ENCODE measurements around the gene BAG3. TPM values are rescaled to one million over a fixed set of nuclear protein-coding genes. Genes with fewer than 3 reads are reported as not detected.

Gene BAG3
- total RNA-seq, 1 donor: 13.2 TPM

DNA sequence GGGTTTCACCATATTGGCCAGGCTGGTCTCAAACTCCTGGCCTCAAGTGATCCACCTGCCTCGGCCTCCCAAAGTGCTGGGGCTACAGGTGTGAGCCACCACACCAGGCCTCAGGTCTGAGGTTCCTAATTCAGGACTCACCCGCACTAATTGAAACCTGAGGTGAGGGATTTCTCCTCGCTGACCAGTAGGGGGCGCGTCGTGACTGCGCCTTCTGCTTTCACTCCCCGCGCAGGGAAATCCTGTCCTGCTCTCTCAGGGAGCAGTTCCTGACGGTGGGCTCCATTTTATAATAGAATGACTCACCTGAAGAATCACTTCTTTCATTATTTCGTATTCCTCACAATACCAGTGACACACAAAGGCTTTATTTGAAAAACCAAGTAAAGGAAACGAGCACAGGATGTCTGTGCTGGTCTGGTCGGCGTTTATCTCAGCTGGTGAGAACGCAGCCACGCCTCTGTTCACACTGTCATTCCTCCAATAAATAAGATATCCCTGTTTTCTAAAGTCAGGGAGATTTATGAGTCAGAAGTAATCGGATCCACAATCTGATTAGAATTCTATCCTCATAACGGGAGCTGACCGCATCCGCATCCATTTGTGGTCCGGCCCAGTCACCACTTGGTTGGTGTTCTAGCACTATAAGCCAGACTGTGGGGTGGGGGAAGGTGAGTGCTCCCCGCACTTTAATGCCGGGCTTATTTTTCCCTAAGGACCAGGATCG is 35.4 kb downstream of the BAG3 start:
- Histone ChIP-seq H3K9me3 (ENCODE audit: low read depth, low read length) (no peaks in the 10 kb centered on the region), H3K4me1 (ENCODE audit: insufficient read depth, low read length) (peaks cover 28% of the 10 kb centered on the region), H3K27me3 (ENCODE audit: insufficient read depth, low read length) (no peaks in the 10 kb centered on the region), H3K4me3 (ENCODE audit: low read length) (no peak overlapping the region)

DNA sequence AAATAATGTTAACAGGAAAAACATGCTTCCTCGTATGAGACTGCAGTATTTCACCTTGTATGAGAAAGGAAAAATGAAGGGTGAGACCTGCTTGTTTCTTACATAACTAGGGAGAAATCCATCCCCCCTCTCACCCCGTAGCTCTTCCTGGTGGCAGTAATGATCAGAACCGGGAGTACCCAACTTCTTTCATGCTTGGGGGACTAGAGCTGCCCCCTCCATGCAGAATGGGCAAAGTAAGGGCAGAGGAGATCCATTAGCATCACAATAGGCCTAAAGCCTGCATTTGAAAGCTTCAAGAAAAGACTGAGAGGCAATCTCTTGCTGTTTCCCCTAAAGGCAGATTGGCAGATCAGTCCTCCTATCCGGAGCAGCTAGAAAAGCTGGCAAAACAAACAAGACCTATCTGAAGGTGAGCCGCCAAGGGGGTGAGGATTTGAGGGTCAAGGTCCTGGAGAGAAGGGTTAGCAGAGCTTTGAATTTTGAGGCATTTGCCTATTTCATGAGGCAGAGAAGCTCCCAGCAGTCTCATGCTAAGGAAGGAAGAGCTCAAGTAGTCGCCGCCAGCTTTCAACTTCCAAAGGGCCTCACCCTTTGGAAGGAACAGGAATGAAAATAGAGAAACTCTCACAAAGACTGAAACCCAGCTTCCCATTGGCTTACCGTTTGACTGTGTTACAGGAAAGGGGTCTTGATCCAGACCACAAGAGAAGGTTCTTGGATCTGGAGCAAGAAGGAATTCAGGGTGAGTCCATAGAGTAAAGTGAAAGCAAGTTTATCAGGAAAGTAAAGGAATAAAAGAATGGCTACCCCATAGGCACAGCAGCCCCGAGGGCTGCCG is 36.2 kb downstream of the BAG3 start:
- H3K4me3 ChIP-seq (ENCODE audit: low read length): no peak overlapping the region

GRCh38 chr10:119688033-119688508 is 36.9 kb downstream of the BAG3 start:
- Histone ChIP-seq H3K4me3 (ENCODE audit: low read length) (no peak overlapping the region), H3K4me1 (ENCODE audit: insufficient read depth, low read length) (peaks cover 22% of the 10 kb centered on the region)

More for the DNA sequence above, 36.2 kb downstream of the BAG3 start:
- Histone ChIP-seq H3K9me3 (ENCODE audit: low read depth, low read length) (no peaks in the 10 kb centered on the region), H3K27me3 (ENCODE audit: insufficient read depth, low read length) (no peaks in the 10 kb centered on the region), H3K4me1 (ENCODE audit: insufficient read depth, low read length) (peaks cover 21% of the 10 kb centered on the region)

GRCh38 chr10:119689016-119689580 is 37.9 kb downstream of the BAG3 start:
- Histone ChIP-seq H3K9me3 (ENCODE audit: low read depth, low read length) (no peaks in the 10 kb centered on the region), H3K27me3 (ENCODE audit: insufficient read depth, low read length) (no peaks in the 10 kb centered on the region), H3K4me1 (ENCODE audit: insufficient read depth, low read length) (peaks cover 29% of the 10 kb centered on the region), H3K4me3 (ENCODE audit: low read length) (no peak overlapping the region)

More at GRCh38 chr10:119688033-119688508, 36.9 kb downstream of the BAG3 start:
- Histone ChIP-seq H3K9me3 (ENCODE audit: low read depth, low read length) (no peaks in the 10 kb centered on the region), H3K27me3 (ENCODE audit: insufficient read depth, low read length) (no peaks in the 10 kb centered on the region)

DNA sequence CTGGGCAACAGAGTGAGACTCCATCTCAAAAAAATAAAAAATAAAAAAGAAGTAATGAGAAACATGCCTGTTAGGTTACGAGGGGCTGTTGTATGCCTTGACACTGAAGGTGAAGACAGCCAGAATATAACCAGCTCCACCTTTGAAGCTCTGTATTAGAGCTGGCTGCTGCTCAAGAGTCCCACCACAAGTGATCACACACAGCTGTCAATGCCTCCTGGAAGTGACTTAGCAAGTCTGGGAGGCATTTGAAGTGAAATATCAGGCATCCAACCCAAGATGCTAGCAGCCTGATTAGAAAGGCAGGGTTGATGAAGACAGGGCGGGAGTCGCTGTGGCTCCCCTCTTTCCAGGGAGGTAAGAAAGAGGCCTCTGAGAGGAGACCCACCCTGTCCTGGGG is 40.5 kb downstream of the BAG3 start:
- Histone ChIP-seq H3K4me3 (ENCODE audit: low read length) (no peak overlapping the region), H3K4me1 (ENCODE audit: insufficient read depth, low read length) (peaks cover 25% of the 10 kb centered on the region), H3K27me3 (ENCODE audit: insufficient read depth, low read length) (no peaks in the 10 kb centered on the region), H3K9me3 (ENCODE audit: low read depth, low read length) (no peaks in the 10 kb centered on the region)

- H3K9me3 ChIP-seq (ENCODE audit: low read depth, low read length): no peaks in the 10 kb centered on the region
- peaks cover 12% of the 10 kb centered on the region for H3K4me1 ChIP-seq (ENCODE audit: insufficient read depth, low read length)
- H3K4me3 ChIP-seq (ENCODE audit: low read length): no peak overlapping the region
- H3K27me3 ChIP-seq (ENCODE audit: insufficient read depth, low read length): no peaks in the 10 kb centered on the region
Measured at GRCh38 chr10:119693262-119693957, 42.2 kb downstream of the BAG3 start.

DNA sequence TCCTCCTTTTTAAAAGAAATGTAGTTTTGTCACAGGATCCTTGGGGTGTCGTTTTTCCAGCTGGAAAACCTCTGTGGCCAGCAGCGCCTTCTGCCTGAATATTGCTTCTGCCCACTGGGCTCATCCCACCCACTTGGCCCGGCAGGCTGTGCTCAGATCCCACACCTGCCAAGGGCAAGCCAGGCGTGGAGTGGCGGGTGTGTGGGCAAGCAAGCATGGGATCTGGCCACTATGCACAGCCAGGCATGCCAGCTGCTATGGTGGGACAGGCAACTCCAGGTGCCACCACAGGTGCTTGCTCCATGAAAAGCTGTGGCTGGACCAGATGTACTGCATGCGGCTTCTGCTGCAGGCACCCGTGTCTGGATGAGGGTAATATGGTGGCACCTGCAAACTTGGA is 43.4 kb downstream of the BAG3 start:
- no peaks in the 10 kb centered on the region for H3K9me3 ChIP-seq (ENCODE audit: low read depth, low read length)
- H3K4me1 ChIP-seq (ENCODE audit: insufficient read depth, low read length): peaks cover 12% of the 10 kb centered on the region
- H3K4me3 ChIP-seq (ENCODE audit: low read length): no peak overlapping the region
- no peaks in the 10 kb centered on the region for H3K27me3 ChIP-seq (ENCODE audit: insufficient read depth, low read length)

- no peaks in the 10 kb centered on the region for H3K9me3 ChIP-seq (ENCODE audit: low read depth, low read length)
- H3K4me1 ChIP-seq (ENCODE audit: insufficient read depth, low read length): peaks cover 35% of the 10 kb centered on the region
- no peak overlapping the region for H3K4me3 ChIP-seq (ENCODE audit: low read length)
- H3K27me3 ChIP-seq (ENCODE audit: insufficient read depth, low read length): no peaks in the 10 kb centered on the region
Measured at GRCh38 chr10:119700321-119700954, 49.3 kb downstream of the BAG3 start.

DNA sequence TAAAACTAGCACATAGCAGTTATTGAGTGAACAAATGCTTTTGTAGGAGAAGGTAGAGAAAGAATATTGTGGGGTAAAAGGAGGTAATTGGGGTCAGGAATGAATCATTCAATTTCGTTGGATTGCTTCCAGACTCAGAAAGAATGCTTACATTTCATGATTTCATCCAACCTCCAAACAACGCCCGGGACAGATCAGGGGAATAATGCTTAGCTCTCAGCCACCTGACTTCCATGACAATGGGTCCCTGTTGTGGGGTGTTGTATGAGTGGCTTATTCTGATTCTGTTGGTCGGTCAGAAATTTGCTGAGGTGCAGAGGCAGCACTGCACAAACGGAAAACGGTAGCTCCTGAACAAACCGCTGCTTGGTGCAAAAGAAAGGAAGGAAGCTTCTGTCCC is 50.7 kb downstream of the BAG3 start:
- peaks cover 41% of the 10 kb centered on the region for H3K4me1 ChIP-seq (ENCODE audit: insufficient read depth, low read length)
- H3K4me3 ChIP-seq (ENCODE audit: low read length): no peak overlapping the region
- H3K27me3 ChIP-seq (ENCODE audit: insufficient read depth, low read length): no peaks in the 10 kb centered on the region
- H3K9me3 ChIP-seq (ENCODE audit: low read depth, low read length): no peaks in the 10 kb centered on the region

- Histone ChIP-seq H3K4me3 (ENCODE audit: low read length) (no peak overlapping the region), H3K27me3 (ENCODE audit: insufficient read depth, low read length) (no peaks in the 10 kb centered on the region), H3K4me1 (ENCODE audit: insufficient read depth, low read length) (peaks cover 41% of the 10 kb centered on the region), H3K9me3 (ENCODE audit: low read depth, low read length) (no peaks in the 10 kb centered on the region)
Measured at GRCh38 chr10:119702583-119702982, 51.4 kb downstream of the BAG3 start.

DNA sequence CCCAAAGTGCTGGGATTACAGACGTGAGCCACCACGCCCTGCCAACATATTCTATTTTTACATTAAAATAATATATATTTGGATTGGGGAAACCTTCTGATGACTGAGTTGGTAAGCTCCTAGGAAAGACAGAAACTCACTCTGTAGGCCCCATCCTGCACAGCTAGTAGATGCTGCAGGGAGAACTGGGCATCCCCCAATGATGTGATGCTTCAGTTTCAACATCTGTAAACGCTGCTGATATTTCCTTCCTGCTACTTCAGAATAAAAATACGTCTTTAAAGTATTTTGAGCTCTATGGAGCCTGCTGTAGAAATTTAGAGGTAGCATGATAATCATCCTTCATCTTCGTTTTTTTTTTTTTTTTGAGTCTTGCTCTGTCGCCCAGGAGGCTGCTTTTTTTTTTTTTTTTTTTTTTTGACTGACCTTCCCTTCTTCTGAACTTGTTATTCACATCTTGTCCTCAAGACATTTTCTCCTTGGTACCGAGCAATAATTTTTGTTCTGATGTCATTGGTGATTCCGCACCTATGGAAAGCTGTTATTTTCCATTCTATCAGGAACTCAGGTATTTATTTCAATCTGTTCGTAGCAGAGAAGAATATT is 52.8 kb downstream of the BAG3 start:
- no peaks in the 10 kb centered on the region for H3K27me3 ChIP-seq (ENCODE audit: insufficient read depth, low read length)
- peaks cover 49% of the 10 kb centered on the region for H3K4me1 ChIP-seq (ENCODE audit: insufficient read depth, low read length)
- no peak overlapping the region for H3K4me3 ChIP-seq (ENCODE audit: low read length)
- H3K9me3 ChIP-seq (ENCODE audit: low read depth, low read length): no peaks in the 10 kb centered on the region

GRCh38 chr10:119705434-119705831 is 54.3 kb downstream of the BAG3 start:
- no peak overlapping the region for H3K4me3 ChIP-seq (ENCODE audit: low read length)
- H3K27me3 ChIP-seq (ENCODE audit: insufficient read depth, low read length): no peaks in the 10 kb centered on the region
- H3K4me1 ChIP-seq (ENCODE audit: insufficient read depth, low read length): peaks cover 47% of the 10 kb centered on the region
- H3K9me3 ChIP-seq (ENCODE audit: low read depth, low read length): no peaks in the 10 kb centered on the region

DNA sequence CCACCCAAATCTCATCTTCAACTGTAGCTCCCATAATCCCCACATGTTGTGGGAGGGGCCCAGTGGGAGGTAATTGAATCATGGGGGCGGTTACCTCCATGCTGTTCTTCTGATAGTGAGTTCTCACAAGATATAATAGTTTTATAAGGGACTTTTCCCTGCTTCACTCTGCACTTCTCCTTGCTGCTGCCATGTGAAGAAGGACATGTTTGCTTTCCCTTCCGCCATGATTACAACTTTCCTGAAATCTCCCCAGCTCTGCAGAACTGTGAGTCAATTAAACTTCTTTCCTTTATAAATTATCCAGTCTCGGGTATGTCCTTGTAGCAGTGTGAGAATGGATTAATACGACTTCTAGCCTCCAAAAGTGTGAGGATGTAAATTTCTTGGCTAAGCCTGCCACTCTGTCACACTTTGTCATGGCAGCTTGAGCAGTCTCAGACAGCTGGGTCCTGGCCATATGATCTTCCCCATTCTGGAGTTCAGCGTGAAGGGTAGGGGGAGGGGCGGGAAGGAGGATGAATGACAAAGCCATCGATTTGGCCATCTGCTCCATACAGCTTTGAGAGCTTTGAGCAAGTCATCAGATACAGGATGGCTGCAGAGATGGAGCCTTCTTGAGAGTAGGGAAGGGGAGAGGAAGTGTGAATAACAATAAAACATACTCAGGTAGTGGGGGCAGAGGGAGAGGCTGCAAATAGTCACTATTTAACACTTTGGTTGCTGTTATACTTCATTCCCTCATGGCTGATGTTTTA is 55.5 kb downstream of the BAG3 start:
- H3K27me3 ChIP-seq (ENCODE audit: insufficient read depth, low read length): no peaks in the 10 kb centered on the region
- H3K9me3 ChIP-seq (ENCODE audit: low read depth, low read length): no peaks in the 10 kb centered on the region
- H3K4me1 ChIP-seq (ENCODE audit: insufficient read depth, low read length): peaks cover 41% of the 10 kb centered on the region
- H3K4me3 ChIP-seq (ENCODE audit: low read length): no peak overlapping the region

Measured in mononuclear cell (primary cell).